Stimulated activated naive CD8-positive, alpha-beta T cell treated with anti-CD3 and anti-CD28 coated beads, Interleukin-15, amount 100 ng/mL, for 72 hours (primary cell): ENCODE data around the gene NOP9.

ENCODE experiments used
- ATAC-seq: fragments of 150-1000 bp; cut with Tn5 transposase; 2 replicates; pipeline ENCODE4 v1.10.0; 2021; ENCODE audit warnings: mild to moderate bottlenecking, moderate library complexity
- DNase-seq, 2 donors: peaks; one replicate each; pipeline ENCODE4 v3.0.0; 2021 to 2022
- H3K27ac Mint-ChIP-seq, 2 donors: one replicate each; pipeline ENCODE4 v1.8.0; 2022; ENCODE audit warnings: mild to moderate bottlenecking in 2 of 2, mixed read lengths in 2 of 2, moderate library complexity in 2 of 2
- H3K27me3 Mint-ChIP-seq: one replicate; pipeline ENCODE4 v1.8.0; 2022; ENCODE audit warnings: mixed read lengths
- H3K4me1 Mint-ChIP-seq: one replicate; pipeline ENCODE4 v1.8.0; 2022; ENCODE audit warnings: mild to moderate bottlenecking, mixed read lengths
- H3K4me3 Mint-ChIP-seq, 2 donors: one replicate each; pipeline ENCODE4 v1.8.0; 2022; ENCODE audit warnings: mild to moderate bottlenecking in 2 of 2, mixed read lengths in 2 of 2, moderate library complexity in 1 of 2
- H3K9me3 Mint-ChIP-seq, 2 donors: one replicate each; pipeline ENCODE4 v1.8.0; 2022; ENCODE audit warnings: mixed read lengths in 2 of 2

The NOP9 gene

GRCh38 chr14:24355009-24355408, 55.4 kb downstream of the NOP9 start:
- Mint-ChIP-seq H3K4me1 (peaks cover 6% of the 10 kb centered on the region), H3K4me3 (no peak overlapping the region), H3K9me3 (no peaks in the 10 kb centered on the region), H3K27me3 (peaks cover 34% of the 10 kb centered on the region), H3K27ac (no peak overlapping the region)
- ATAC-seq: no peak
- DNase-seq: no peak

- Mint-ChIP-seq H3K27me3 (peaks cover 30% of the 10 kb centered on the region), H3K9me3 (no peaks in the 10 kb centered on the region), H3K27ac (no peak overlapping the region), H3K4me1 (peaks cover 6% of the 10 kb centered on the region), H3K4me3 (no peak overlapping the region)
- DNase-seq (no peak), ATAC-seq (no peak)
These were observed 56.6 kb downstream of the NOP9 start for GRCh38 chr14:24356208-24356607.
